GM21529 (cell line): ENCODE results near the gene GPR141.

Experiments
- ATAC-seq: cut with Tn5 transposase; IDR thresholded peaks from one replicate; pipeline ENCODE4 v1.9.1; 2021; ENCODE audit not compliant: unreplicated experiment

Gene GPR141

GRCh38 chr7:37683246-37684120, at the start of gene GPR141:
GPR141 (plus strand) TSS chr7:37683766; CDS start chr7:37740394, 56,628 bp downstream.
- peak; percentile 94 for ATAC-seq

GRCh38 chr7:37635346-37635745, 48.2 kb upstream of the GPR141 start:
- ATAC-seq: no peak

GRCh38 chr7:37642028-37642540, 41.5 kb upstream of the GPR141 start:
- ATAC-seq: no peak

- no peak for ATAC-seq
Observed at GRCh38 chr7:37643876-37644275, 39.7 kb upstream of the GPR141 start.

GRCh38 chr7:37645282-37646050, 38.1 kb upstream of the GPR141 start:
- ATAC-seq: no peak

- ATAC-seq: peak; percentile 94
Observed at GRCh38 chr7:37656913-37657530, 26.5 kb upstream of the GPR141 start.

- no peak for ATAC-seq
Observed at GRCh38 chr7:37657816-37658215, 25.8 kb upstream of the GPR141 start.

GRCh38 chr7:37659971-37660565, 23.5 kb upstream of the GPR141 start:
- no peak for ATAC-seq

GRCh38 chr7:37660614-37661013, 23.0 kb upstream of the GPR141 start:
- ATAC-seq: no peak

- no peak for ATAC-seq
Observed at GRCh38 chr7:37663693-37664092, 19.9 kb upstream of the GPR141 start.

GRCh38 chr7:37665352-37666022, 18.1 kb upstream of the GPR141 start:
- no peak for ATAC-seq

- no peak for ATAC-seq
Observed at GRCh38 chr7:37666026-37666799, 17.4 kb upstream of the GPR141 start.

- no peak for ATAC-seq
Observed at GRCh38 chr7:37669818-37670217, 13.7 kb upstream of the GPR141 start.

GRCh38 chr7:37670436-37670835, 13.1 kb upstream of the GPR141 start:
- ATAC-seq: no peak

GRCh38 chr7:37671876-37672275, 11.7 kb upstream of the GPR141 start:
- ATAC-seq: no peak

- no peak for ATAC-seq
Observed at GRCh38 chr7:37672926-37673325, 10.6 kb upstream of the GPR141 start.

- ATAC-seq: no peak
Observed at GRCh38 chr7:37673523-37673922, 10.0 kb upstream of the GPR141 start.

- no peak for ATAC-seq
Observed at GRCh38 chr7:37674531-37674930, 9.0 kb upstream of the GPR141 start.

- no peak for ATAC-seq
Observed at GRCh38 chr7:37675749-37676148, 7.8 kb upstream of the GPR141 start.

- no peak for ATAC-seq
Observed at GRCh38 chr7:37684927-37685326, 1.4 kb downstream of the GPR141 start.
